ENCODE results near the gene CACNA1G.

DNA sequence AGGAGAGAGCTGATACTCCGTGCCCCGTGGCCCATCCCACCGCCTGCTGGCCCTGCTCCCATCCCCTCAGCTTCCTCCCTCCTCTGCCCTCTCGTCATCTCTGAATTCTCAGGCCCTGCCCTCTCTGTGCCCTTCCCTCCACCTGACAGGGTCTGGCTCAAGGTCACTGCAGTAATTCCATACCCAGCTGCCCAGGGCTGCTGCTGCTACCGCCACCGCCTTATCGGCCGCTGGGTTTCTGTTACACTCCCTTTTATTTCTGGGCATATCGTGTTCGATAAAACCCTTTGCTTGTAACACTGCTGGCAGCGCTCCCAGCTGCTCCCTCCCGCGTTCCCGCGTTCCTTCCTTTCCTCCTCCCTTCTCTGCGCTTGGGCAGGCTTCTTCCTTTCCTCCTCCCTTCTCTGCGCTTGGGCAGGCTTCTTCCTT, 26.8 kb upstream of the CACNA1G start:
- TF ChIP-seq, protein P1, sequence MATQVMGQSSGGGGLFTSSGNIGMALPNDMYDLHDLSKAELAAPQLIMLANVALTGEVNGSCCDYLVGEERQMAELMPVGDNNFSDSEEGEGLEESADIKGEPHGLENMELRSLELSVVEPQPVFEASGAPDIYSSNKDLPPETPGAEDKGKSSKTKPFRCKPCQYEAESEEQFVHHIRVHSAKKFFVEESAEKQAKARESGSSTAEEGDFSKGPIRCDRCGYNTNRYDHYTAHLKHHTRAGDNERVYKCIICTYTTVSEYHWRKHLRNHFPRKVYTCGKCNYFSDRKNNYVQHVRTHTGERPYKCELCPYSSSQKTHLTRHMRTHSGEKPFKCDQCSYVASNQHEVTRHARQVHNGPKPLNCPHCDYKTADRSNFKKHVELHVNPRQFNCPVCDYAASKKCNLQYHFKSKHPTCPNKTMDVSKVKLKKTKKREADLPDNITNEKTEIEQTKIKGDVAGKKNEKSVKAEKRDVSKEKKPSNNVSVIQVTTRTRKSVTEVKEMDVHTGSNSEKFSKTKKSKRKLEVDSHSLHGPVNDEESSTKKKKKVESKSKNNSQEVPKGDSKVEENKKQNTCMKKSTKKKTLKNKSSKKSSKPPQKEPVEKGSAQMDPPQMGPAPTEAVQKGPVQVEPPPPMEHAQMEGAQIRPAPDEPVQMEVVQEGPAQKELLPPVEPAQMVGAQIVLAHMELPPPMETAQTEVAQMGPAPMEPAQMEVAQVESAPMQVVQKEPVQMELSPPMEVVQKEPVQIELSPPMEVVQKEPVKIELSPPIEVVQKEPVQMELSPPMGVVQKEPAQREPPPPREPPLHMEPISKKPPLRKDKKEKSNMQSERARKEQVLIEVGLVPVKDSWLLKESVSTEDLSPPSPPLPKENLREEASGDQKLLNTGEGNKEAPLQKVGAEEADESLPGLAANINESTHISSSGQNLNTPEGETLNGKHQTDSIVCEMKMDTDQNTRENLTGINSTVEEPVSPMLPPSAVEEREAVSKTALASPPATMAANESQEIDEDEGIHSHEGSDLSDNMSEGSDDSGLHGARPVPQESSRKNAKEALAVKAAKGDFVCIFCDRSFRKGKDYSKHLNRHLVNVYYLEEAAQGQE (IDR thresholded peaks at IDR 0.05; ENCODE audit: insufficient read depth in 1 of 2, low read depth in 2 of 2, low read length in 2 of 2), result no peak
- TF ChIP-seq POLR2AphosphoS5 (IDR thresholded peaks at IDR 0.05; ENCODE audit: low read depth, low read length) (no peak), TAF1 (IDR thresholded peaks at IDR 0.05; ENCODE audit: borderline replicate concordance, insufficient read depth, low read length) (no peak), SIN3A (IDR thresholded peaks at IDR 0.05; ENCODE audit: borderline replicate concordance, insufficient read depth, low read length) (no peak)

All from PFSK-1 (cell line).